ENCODE results near the gene TNS1. TPM values are rescaled to one million over a fixed set of nuclear protein-coding genes. Genes with fewer than 3 reads are reported as not detected.

TNS1 gene
- total RNA-seq, 2 donors from 2014 or later: 3.3 to 4.2 TPM

DNA sequence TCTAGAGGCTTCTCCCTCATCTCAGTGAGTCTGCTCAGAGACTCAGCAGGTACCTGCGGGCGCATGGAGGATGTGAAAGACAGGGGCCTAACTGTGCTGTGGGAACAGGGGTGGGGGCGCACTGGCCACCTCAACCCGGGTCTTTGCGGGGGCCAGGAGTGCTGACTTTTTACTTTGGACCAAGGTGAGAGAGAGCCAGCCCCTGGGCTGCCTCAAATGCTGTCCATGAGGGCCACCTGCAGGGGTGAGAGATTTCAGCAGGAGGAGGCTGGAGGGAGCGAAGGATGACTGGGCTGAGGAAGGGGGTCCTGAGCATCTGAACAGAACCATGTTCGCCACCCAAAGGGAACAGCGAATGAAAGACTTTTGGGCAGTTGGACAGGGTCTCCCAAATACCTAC, 129.4 kb downstream of the TNS1 start:
- Histone ChIP-seq H3K9me3 (ENCODE audit: control insufficient read depth, low read length) (no peaks in the 10 kb centered on the region), H3K9ac (ENCODE audit: extremely low read depth, low read length, poor library complexity, severe bottlenecking) (no peak overlapping the region), H3K36me3 (ENCODE audit: control insufficient read depth, insufficient read depth, low read length) (no peaks in the 10 kb centered on the region), H3K4me3 (ENCODE audit: low read length) (no peak overlapping the region), H3K27ac (ENCODE audit: low read depth, low read length) (no peak overlapping the region), H3K4me1 (ENCODE audit: control insufficient read depth, insufficient read depth, low read length) (no peaks in the 10 kb centered on the region), H3K27me3 (ENCODE audit: control insufficient read depth, insufficient read depth, low read length, poor library complexity, severe bottlenecking) (no peaks in the 10 kb centered on the region)
- no peaks in the 10 kb centered on the region for H3K4me1 Mint-ChIP-seq
- H3K36me3 Mint-ChIP-seq (ENCODE audit: low read depth): no peaks in the 10 kb centered on the region
- no peaks in the 10 kb centered on the region for H3K27me3 Mint-ChIP-seq (ENCODE audit: insufficient read depth)
- H3K9me3 Mint-ChIP-seq: no peaks in the 10 kb centered on the region
- peak; percentile 64 for DNase-seq
- TF ChIP-seq, protein P1, sequence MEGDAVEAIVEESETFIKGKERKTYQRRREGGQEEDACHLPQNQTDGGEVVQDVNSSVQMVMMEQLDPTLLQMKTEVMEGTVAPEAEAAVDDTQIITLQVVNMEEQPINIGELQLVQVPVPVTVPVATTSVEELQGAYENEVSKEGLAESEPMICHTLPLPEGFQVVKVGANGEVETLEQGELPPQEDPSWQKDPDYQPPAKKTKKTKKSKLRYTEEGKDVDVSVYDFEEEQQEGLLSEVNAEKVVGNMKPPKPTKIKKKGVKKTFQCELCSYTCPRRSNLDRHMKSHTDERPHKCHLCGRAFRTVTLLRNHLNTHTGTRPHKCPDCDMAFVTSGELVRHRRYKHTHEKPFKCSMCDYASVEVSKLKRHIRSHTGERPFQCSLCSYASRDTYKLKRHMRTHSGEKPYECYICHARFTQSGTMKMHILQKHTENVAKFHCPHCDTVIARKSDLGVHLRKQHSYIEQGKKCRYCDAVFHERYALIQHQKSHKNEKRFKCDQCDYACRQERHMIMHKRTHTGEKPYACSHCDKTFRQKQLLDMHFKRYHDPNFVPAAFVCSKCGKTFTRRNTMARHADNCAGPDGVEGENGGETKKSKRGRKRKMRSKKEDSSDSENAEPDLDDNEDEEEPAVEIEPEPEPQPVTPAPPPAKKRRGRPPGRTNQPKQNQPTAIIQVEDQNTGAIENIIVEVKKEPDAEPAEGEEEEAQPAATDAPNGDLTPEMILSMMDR (conservative IDR thresholded peaks at IDR 0.05): peak; percentile 58
- no peak overlapping the region for H3K4me3 Mint-ChIP-seq
- 86 to 88% methylated on average over 5 to 8 of the region's 8 CpGs for WGBS, 2 experiments (ENCODE audit: insufficient coverage in 1 of 2, insufficient read length in 1 of 2)
- H3K27ac Mint-ChIP-seq: no peak overlapping the region

DNA sequence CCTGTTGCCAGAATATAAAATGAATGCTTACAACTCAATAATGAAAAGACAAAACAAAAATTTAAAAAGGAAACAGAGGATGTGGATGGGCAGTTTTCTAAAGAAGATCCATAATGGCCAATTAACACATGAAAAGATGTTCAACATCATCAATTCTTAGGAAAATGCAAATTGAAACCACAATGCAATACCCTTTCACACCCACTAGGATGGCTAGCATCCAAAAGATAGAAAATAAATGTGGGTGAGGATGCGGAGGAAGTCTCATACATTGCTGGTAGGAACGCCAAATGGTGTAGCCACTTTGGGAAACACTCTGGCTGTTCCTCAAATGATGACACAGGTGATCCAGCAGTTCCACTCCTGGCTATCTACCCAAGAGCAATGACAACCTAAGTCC, 130.5 kb downstream of the TNS1 start:
- 94% methylated on average over 2 of the region's 2 CpGs; no CpG with 5 or more reads in 1 of the 2 experiments for WGBS, 2 experiments (ENCODE audit: insufficient coverage in 1 of 2, insufficient read length in 1 of 2)
- no peaks in the 10 kb centered on the region for H3K27me3 Mint-ChIP-seq (ENCODE audit: insufficient read depth)
- no peaks in the 10 kb centered on the region for H3K4me1 ChIP-seq (ENCODE audit: control insufficient read depth, insufficient read depth, low read length)
- H3K27ac Mint-ChIP-seq: no peak overlapping the region
- H3K36me3 Mint-ChIP-seq (ENCODE audit: low read depth): no peaks in the 10 kb centered on the region
- H3K9me3 Mint-ChIP-seq: no peaks in the 10 kb centered on the region
- H3K4me3 Mint-ChIP-seq: no peak overlapping the region
- DNase-seq: no peak
- H3K27me3 ChIP-seq (ENCODE audit: control insufficient read depth, insufficient read depth, low read length, poor library complexity, severe bottlenecking): no peaks in the 10 kb centered on the region
- no peak overlapping the region for H3K27ac ChIP-seq (ENCODE audit: low read depth, low read length)
- TF ChIP-seq, protein P1 (conservative IDR thresholded peaks at IDR 0.05): peak; percentile 54
- H3K9me3 ChIP-seq (ENCODE audit: control insufficient read depth, low read length): no peaks in the 10 kb centered on the region
- H3K4me1 Mint-ChIP-seq: no peaks in the 10 kb centered on the region
- no peak overlapping the region for H3K4me3 ChIP-seq (ENCODE audit: low read length)
- H3K36me3 ChIP-seq (ENCODE audit: control insufficient read depth, insufficient read depth, low read length): no peaks in the 10 kb centered on the region
- no peak overlapping the region for H3K9ac ChIP-seq (ENCODE audit: extremely low read depth, low read length, poor library complexity, severe bottlenecking)

DNA sequence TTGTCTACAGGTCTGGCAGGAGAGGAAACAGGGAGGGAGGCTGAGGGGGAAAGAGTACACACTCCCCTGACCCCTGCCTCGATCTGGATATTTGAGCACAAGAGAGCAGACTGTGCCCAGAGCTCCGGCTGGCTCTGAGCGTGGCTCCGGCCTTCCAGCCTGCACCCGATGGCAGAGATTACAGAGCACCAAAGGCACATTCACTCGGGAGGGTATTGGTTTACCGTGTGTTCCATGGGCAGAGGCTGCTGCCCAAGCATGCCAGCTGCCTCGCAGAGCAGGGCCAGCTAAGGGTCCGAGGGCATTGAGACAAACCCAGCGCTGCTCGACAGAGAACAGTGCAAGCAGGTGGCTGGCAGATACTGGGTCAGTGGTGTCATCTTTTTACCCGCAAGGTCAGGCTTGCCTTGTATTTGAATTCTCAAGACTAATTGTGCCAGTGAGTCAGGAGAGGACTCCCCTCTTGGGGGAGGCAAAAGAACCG, 132.2 kb downstream of the TNS1 start:
- DNase-seq: no peak
- H3K27me3 Mint-ChIP-seq (ENCODE audit: insufficient read depth): no peaks in the 10 kb centered on the region
- Histone ChIP-seq H3K27ac (ENCODE audit: low read depth, low read length) (no peak overlapping the region), H3K9me3 (ENCODE audit: control insufficient read depth, low read length) (no peaks in the 10 kb centered on the region), H3K27me3 (ENCODE audit: control insufficient read depth, insufficient read depth, low read length, poor library complexity, severe bottlenecking) (no peaks in the 10 kb centered on the region), H3K4me1 (ENCODE audit: control insufficient read depth, insufficient read depth, low read length) (no peaks in the 10 kb centered on the region), H3K9ac (ENCODE audit: extremely low read depth, low read length, poor library complexity, severe bottlenecking) (no peak overlapping the region), H3K4me3 (ENCODE audit: low read length) (no peak overlapping the region), H3K36me3 (ENCODE audit: control insufficient read depth, insufficient read depth, low read length) (no peaks in the 10 kb centered on the region)
- H3K4me3 Mint-ChIP-seq: no peak overlapping the region
- WGBS, 2 experiments (ENCODE audit: insufficient coverage in 1 of 2, insufficient read length in 1 of 2): 91 to 98% methylated on average over 11 to 13 of the region's 13 CpGs
- H3K9me3 Mint-ChIP-seq: no peaks in the 10 kb centered on the region
- peak overlapping the region; percentile 26 for H3K27ac Mint-ChIP-seq
- TF ChIP-seq, protein P1 (conservative IDR thresholded peaks at IDR 0.05): no peak
- H3K4me1 Mint-ChIP-seq: no peaks in the 10 kb centered on the region
- H3K36me3 Mint-ChIP-seq (ENCODE audit: low read depth): no peaks in the 10 kb centered on the region
